SKM-1 (cell line): ENCODE data around the gene CDC37L1.
A peak's percentile ranks its signal among the peaks of the same experiment; 100 is the strongest.

Source experiments
- DNase-seq: peaks from one replicate; lab custom pipeline; 2025; ENCODE audit not compliant: unreplicated experiment; lab: John Stamatoyannopoulos, UW

The CDC37L1 gene

DNA sequence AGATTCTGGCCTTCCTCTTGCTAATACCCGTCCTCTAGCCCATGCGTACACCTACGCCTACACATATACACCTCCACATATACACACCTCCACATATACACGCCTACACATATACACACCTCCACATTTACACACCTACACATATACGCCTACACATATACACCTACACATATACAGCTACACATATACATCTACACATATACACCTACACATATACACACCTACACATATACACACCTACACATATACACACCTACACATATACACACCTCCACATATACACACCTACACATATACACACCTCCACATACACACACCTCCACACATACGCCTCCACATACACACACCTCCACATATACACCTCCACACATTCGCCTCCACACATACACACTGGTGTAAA, 34.5 kb downstream of the CDC37L1 start:
- DNase-seq = no peak

- DNase-seq = no peak
Observed at GRCh38 chr9:4714266-4715016, 35.1 kb downstream of the CDC37L1 start.

DNA sequence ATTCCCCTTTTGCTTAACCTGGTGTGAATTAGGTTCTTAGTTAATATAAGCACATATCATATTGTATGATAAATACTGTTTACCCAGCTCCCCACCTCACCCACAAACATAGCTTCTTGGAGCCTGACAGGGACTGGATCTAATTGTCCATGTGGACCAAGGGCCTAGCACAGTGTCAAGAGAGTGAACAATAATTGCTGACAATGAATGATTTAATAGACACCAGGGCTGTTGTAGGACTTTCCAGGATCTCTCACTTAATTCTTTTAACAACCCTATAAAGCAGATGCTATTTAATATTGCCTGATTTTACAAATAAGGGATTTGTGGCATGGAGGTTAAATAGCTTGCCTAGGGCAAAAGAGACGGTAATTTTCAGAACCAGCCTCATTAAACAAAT, 36.8 kb downstream of the CDC37L1 start:
- no peak for DNase-seq

- no peak for DNase-seq
Observed at GRCh38 chr9:4717815-4718214, 38.4 kb downstream of the CDC37L1 start.

GRCh38 chr9:4718911-4719310, 39.5 kb downstream of the CDC37L1 start:
- no peak for DNase-seq

GRCh38 chr9:4721736-4722135, 42.4 kb downstream of the CDC37L1 start:
- no peak for DNase-seq

- DNase-seq = no peak
Observed at GRCh38 chr9:4725706-4726442, 46.5 kb downstream of the CDC37L1 start.

DNA sequence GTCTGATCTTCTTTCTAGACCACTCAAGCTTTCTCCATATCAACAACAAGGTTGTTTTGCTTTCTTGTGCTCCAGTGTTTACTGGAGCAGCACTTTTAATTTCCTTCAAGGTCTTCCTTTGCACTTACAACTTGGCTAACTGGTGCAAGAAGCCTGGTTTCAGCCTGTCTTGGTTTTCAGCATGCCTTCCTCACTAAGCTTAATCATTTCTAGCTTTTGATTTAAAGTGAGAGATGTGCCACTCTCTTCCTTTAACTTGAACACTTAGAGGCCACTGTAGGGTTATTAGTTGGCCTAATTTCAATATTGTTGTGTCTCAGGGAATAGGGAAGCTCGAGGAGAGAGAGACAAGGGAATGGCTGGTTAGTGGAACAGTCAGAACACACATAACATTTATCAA, 48.2 kb downstream of the CDC37L1 start:
- DNase-seq = no peak

DNA sequence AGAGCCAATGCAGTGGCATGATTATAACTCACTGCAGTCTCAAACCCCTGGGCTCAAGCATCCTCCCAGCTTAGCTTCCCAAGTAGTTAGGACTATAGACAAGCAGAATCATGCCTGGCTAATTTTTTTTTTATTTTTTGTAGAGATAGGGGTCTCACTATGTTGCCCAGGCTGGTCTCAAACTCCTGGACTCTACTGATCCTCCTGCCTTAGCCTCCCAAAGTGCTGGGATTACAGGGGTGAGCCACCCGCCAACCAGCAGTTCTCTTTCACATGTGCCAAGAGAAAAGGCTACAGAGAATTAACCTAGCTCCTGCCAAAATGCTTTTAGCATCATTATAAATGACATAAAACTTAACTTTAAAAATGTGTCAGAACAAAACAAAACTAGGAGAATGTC, 53.5 kb downstream of the CDC37L1 start:
- no peak for DNase-seq

DNA sequence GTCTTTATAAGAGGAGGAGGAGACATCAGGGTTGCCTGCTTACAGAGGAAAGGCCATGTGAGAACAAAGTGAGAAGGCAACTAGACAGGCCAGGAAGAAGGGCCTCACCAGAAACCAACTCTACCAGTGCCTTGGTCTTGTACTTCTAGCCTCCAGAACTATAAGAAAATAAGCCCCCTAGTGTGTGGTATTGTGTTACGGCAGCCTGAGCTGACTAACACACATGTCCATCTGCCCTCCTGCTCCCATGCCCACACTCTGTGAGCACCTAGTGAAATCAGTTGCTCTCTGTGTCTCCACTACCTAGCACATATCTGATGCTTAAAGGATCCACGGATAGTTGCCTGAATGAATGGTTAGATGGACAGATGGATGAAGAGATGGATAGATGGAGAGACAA, 54.8 kb downstream of the CDC37L1 start:
- no peak for DNase-seq

DNA sequence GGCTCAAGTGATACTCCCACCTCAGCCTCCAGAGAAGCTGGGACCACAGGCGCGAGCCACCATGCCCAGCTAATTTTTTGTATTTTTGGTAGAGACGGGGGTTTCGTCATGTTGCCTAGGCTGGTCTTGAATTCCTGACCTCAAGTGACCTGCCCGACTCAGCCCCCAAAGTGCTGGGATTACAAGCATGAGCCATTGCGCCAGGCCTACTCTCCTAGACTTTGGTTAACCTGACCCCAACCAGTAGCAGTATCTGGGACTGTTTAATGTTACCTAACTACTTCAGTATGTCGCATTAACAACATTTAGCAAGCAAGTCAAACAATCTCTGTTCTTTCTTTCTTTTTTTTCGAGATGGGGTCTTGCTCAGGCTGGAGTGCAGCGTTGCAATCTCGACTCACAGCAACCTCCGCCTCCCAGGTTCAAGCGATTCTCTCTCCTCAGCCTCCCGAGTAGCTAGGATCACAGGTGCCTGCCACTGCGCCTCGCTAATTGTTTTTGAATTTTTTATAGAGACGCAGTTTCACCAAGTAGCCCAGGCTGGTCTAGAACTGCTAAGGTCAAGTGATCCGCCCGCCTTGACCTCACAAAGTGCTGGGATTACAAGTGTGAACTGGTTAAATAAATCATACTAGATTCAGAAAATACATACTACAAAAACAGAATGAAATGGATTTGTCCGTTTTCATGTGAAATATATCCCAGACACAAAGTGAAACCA, 59.7 kb downstream of the CDC37L1 start:
- no peak for DNase-seq

GRCh38 chr9:4739587-4740387, 60.4 kb downstream of the CDC37L1 start:
- DNase-seq = no peak

GRCh38 chr9:4740388-4740637, 60.9 kb downstream of the CDC37L1 start:
- DNase-seq = no peak

- peak; percentile 55 for DNase-seq
Observed at GRCh38 chr9:4740638-4741364, 61.4 kb downstream of the CDC37L1 start, which contains the start of gene AK3. Gene AK3 (minus strand): TSS chr9:4741202. CDS start chr9:4741087, 115 bp downstream.

DNA sequence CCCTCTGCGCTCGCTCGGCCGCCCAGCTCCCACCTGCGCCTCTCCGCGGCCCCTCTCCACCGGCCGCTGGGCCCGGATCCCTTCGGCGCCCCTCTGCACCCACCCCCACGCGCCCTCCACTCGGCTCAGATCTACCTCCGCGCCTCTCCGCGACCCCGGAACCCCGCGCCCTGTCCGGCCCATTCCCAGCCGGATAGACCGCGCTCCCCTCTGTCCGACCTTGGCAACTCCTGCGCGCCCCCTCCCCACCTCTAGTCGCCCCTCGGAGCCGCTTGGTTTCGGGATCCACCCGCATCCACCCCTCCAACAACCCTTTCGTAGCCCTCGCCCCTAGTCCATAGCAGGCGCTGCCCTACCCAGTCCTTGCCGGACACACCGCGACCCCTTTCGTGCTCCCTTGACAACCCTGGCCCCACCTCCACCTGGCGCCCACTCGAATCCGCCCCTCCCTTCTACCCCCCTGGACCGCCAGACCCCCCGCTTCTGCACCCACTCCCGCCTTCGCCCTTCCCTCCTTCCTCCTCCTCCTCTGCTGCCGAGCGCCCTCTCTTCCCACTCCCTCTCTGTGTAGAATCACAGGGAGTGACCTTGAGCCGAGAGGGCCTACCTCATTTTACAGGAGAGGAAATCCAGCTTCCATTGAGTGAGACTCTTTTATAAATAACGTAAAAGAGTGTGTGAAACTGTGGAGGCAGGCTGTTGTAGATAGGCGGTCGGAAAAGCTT, 62.2 kb downstream of the CDC37L1 start:
- DNase-seq = peak; percentile 10

- DNase-seq = no peak
Observed at GRCh38 chr9:4742246-4742645, 62.9 kb downstream of the CDC37L1 start.

GRCh38 chr9:4743131-4743875, 63.9 kb downstream of the CDC37L1 start:
- DNase-seq = no peak

GRCh38 chr9:4746278-4747030, 67.1 kb downstream of the CDC37L1 start:
- no peak for DNase-seq

- DNase-seq = no peak
Observed at GRCh38 chr9:4748612-4749011, 69.2 kb downstream of the CDC37L1 start.
